Heart left ventricle (tissue), 16 donors: ENCODE results near the gene CLSTN2. TPM values are rescaled to one million over a fixed set of nuclear protein-coding genes. Genes with fewer than 3 reads are reported as not detected.

Experiments used
- ATAC-seq, 4 donors: fragments of 200-7000 bp; cut with Tn5 transposase; one replicate each; pipeline ENCODE4 v1.9.1; 2020 to 2022; ENCODE audit warnings: moderate library complexity in 4 of 4, mild to moderate bottlenecking in 3 of 4, moderate number of reproducible peaks in 1 of 4
- DNase-seq, 5 donors: peaks; one replicate each; pipeline ENCODE4 v3.0.0-alpha.2; 2020
- H3K27ac ChIP-seq, 12 donors: fragments of 200-600 bp; sonication (generic) in 4 of 12; one replicate each; pipeline versions ENCODE4 v1.5.0 to v1.8.0; 2016 to 2022; ENCODE audit warnings: mild to moderate bottlenecking in 2 of 12
- H3K27me3 ChIP-seq, 9 donors: fragments of 200-600 bp; sonication (generic) in 2 of 9; one replicate each; pipeline versions ENCODE4 v1.5.1 to v1.8.0; 2016 to 2022; ENCODE audit warnings: mild to moderate bottlenecking in 3 of 9
- H3K36me3 ChIP-seq, 9 donors: fragments of 200-600 bp; sonication (generic) in 2 of 9; one replicate each; pipeline versions ENCODE4 v1.5.0 to v1.8.0; 2018 to 2022; ENCODE audit warnings: mild to moderate bottlenecking in 2 of 9
- H3K4me1 ChIP-seq, 12 donors: fragments of 200-600 bp; sonication (generic) in 4 of 12; one replicate each; pipeline versions ENCODE4 v1.5.0 to v1.8.0; 2016 to 2022; ENCODE audit warnings: mild to moderate bottlenecking in 3 of 12
- H3K4me3 ChIP-seq, 12 donors: fragments of 200-600 bp; sonication (generic) in 4 of 12; one replicate each; pipeline versions ENCODE4 v1.5.0 to v1.8.0; 2017 to 2022; ENCODE audit warnings: mild to moderate bottlenecking in 9 of 12, moderate library complexity in 4 of 12
- H3K9me3 ChIP-seq, 12 donors: fragments of 200-600 bp; sonication (generic) in 4 of 12; one replicate each; pipeline versions ENCODE4 v1.5.0 to v1.8.0; 2016 to 2022; ENCODE audit warnings: mild to moderate bottlenecking in 1 of 12
- POLR2A ChIP-seq, 2 donors: fragments of 450-650 bp; IDR thresholded peaks; one replicate each; pipeline ENCODE4 v1.6.1; 2017; ENCODE audit warnings: antibody characterized with exemption in 2 of 2, mild to moderate bottlenecking in 2 of 2, moderate library complexity in 2 of 2
- WGBS, 4 donors: extraction: QIAGEN DNeasy Blood & Tissue Kit in 2 of 4; methylation state at CpG; one replicate each; pipeline versions ENCODE4 v1.1.5 to v1.1.7; 2013 to 2018; 5-methylcytosine and 5-hydroxymethylcytosine counted together
- intact Hi-C, 10 donors: fragments of 100-400 bp; cut with DNase I; formaldehyde crosslinking; loops; one replicate each; pipeline versions ENCODE4 v1.11.1 to v1.14.2; 2022
- polyA plus RNA-seq, 2 donors: library from polyadenylated mRNA; stranded (reverse); fragments of 200-250 nt; gene quantifications; one replicate each; pipeline ENCODE4 v1.2.3, GENCODE V29; 2013
- total RNA-seq, 9 donors: library from RNA; depleted of rRNA in 2 of 9; stranded (reverse); fragments of >200 nt in 2 of 9; fragmentation: NEBNext Ultra II Directional in 3 of 9; extraction: Animal tissue kit (Norgen Biotek cat#: 25700) in 3 of 9; gene quantifications; one replicate each; pipeline versions ENCODE4 v1.1.0 to v1.2.4, GENCODE V29; 2016 to 2023
- TF ChIP-seq, protein P1 (sequence below), 12 donors: fragments of 200-600 bp; sonication (generic) in 4 of 12; IDR thresholded peaks; one replicate each; pipeline versions ENCODE4 v1.5.0 to v1.8.0; 2018 to 2022; ENCODE audit warnings: antibody characterized with exemption in 12 of 12, mild to moderate bottlenecking in 5 of 12
- donor health status: ischemic (EF 13 %, LVEDD 7.1; RV severe dilation, severe dysfunction).
- donor health status: healthy with polysubstance abuse.
- donor health status: DM: no; HTN: yes; CAD: no.
- donor health status: DM: no; HTN: no; CAD: no.
- donor health status: ischemic (EF 25% LVEDD 6.9; RV normal size, moderate dysfunction).
- donor health status: ischemic (EF 25% LVEDD 5.7; RV mildly dilated, moderate dysfunction).
- donor health status: healthy.
- donor health status: DM: yes; HTN: yes; CAD: no.
- donor health status: ischemic (EF 35%, LVEDD 5.7; RV mildly dilated, moderate dysfunction).
- donor health status: nonischemic (EF 11% LVEDD 7.7; RV severe dilation, severe dysfunction).
- donor health status: DM: yes; HTN: yes; CAD: no.
- donor health status: PGD.
- donor health status: ischemic (EF 29% LVEDD 5.4; RV normal size, mild dysfunction).
- donor health status: nonischemic (EF 23%, LVEDD 6.1; RV moderate dilation, normal function).

Gene CLSTN2
- total and polyA plus RNA-seq, 11 donors = 0.69 to 7.6 (median 3.9) TPM

DNA sequence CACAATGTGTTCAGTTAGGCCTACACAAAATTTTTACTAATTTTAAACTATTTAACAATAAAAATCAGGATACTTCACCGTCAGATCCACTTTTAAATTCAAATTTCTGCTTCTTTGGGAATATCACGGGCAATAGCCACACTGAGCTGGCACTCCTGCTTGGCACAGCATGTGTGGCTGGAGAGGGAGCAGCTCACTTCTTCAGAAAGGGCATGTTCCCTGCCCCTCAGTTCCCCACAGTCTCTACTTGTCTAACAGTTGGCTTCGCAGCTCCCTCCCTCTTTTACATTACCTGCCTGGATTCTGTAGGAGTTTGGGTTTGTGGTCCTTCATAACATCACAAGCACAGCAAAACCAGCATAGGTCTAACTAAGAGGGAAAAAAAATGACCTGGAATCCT lies 666.9 kb downstream of the CLSTN2 start:
- no peak for TF ChIP-seq POLR2A (IDR thresholded peaks at IDR 0.05)
- TF ChIP-seq, protein P1, sequence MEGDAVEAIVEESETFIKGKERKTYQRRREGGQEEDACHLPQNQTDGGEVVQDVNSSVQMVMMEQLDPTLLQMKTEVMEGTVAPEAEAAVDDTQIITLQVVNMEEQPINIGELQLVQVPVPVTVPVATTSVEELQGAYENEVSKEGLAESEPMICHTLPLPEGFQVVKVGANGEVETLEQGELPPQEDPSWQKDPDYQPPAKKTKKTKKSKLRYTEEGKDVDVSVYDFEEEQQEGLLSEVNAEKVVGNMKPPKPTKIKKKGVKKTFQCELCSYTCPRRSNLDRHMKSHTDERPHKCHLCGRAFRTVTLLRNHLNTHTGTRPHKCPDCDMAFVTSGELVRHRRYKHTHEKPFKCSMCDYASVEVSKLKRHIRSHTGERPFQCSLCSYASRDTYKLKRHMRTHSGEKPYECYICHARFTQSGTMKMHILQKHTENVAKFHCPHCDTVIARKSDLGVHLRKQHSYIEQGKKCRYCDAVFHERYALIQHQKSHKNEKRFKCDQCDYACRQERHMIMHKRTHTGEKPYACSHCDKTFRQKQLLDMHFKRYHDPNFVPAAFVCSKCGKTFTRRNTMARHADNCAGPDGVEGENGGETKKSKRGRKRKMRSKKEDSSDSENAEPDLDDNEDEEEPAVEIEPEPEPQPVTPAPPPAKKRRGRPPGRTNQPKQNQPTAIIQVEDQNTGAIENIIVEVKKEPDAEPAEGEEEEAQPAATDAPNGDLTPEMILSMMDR (IDR thresholded peaks at IDR 0.05) = no peak

DNA sequence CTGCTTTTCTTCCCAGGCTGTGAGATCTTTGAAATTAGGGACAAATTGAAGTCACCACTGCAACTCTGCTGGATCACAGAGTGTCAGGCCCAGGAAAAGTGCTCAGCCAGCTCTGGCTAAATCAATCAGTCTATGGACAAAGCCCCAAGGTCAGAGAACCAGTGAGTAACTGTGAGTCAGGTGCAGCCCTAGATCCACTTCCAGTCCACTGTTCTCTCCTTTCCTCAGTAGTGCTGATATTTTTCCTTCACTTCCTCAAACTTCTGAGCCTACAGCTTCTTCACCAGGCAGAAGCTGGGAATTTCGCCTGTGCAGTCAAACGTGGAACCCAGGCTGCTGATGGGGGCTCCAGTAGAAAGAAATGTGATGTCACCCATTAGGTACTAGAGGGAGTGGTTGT lies 667.8 kb downstream of the CLSTN2 start:
- peaks cover 0 to 6% (median 4%) of the 10 kb centered on the region in 12 donors for H3K4me1 ChIP-seq
- intact Hi-C loops = no loop called here
- peaks cover 0 to 7% (median 0%) of the 10 kb centered on the region in 12 donors for H3K9me3 ChIP-seq
- ATAC-seq (no peak), DNase-seq (no peak)
- no peak overlapping the region for H3K4me3 ChIP-seq
- H3K27ac ChIP-seq = no peak overlapping the region
- no peak for TF ChIP-seq POLR2A (IDR thresholded peaks at IDR 0.05)
- TF ChIP-seq, protein P1 (IDR thresholded peaks at IDR 0.05) = no peak
- no peaks in the 10 kb centered on the region for H3K36me3 ChIP-seq
- WGBS, 4 donors = 52 to 90% (median 65%) methylated on average over 2 of the region's 2 CpGs
- H3K27me3 ChIP-seq = no peaks in the 10 kb centered on the region

More for the DNA sequence above, 666.9 kb downstream of the CLSTN2 start:
- no peak overlapping the region for H3K27ac ChIP-seq
- H3K4me3 ChIP-seq = no peak overlapping the region
- WGBS, 4 donors = 66 to 83% (median 72%) methylated on average over 3 of the region's 3 CpGs
- H3K9me3 ChIP-seq = peaks cover 0 to 5% (median 0%) of the 10 kb centered on the region in 12 donors
- no peaks in the 10 kb centered on the region for H3K27me3 ChIP-seq
- ATAC-seq = peak in 3 of 4 donors; percentile 52 to 54 (median 53)
- peaks cover 0 to 15% (median 8%) of the 10 kb centered on the region in 12 donors for H3K4me1 ChIP-seq
- intact Hi-C loops = no loop called here
- no peaks in the 10 kb centered on the region for H3K36me3 ChIP-seq
- no peak for DNase-seq

DNA sequence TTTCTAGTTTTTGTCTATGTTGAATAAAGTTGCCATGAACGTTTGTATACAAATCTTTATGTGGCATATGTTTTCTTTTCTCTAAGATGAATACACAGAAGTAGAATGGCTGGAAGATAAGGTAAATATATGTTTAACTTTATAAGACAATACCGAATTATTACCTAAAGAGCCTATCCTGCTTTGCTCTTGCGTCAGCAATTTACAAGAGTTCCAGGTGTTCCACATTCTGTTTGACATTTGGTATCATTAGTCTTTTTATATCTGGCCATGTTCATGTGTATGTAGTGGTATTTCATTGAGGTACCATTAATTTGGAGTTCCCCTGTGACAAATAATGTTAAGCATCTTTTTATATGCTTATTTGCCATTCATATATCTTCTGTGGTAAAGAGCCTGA lies 668.8 kb downstream of the CLSTN2 start:
- no peaks in the 10 kb centered on the region for H3K36me3 ChIP-seq
- intact Hi-C loops = no loop called here
- WGBS, 4 donors = 48 to 79% (median 78%) methylated on average over 3 of the region's 3 CpGs
- no peak overlapping the region for H3K27ac ChIP-seq
- H3K4me3 ChIP-seq = no peak overlapping the region
- H3K9me3 ChIP-seq = peaks cover 0 to 7% (median 0%) of the 10 kb centered on the region in 12 donors
- DNase-seq = no peak
- ATAC-seq = no peak
- H3K27me3 ChIP-seq = no peaks in the 10 kb centered on the region
- no peak for TF ChIP-seq POLR2A (IDR thresholded peaks at IDR 0.05)
- TF ChIP-seq, protein P1 (IDR thresholded peaks at IDR 0.05) = no peak
- H3K4me1 ChIP-seq = no peaks in the 10 kb centered on the region

DNA sequence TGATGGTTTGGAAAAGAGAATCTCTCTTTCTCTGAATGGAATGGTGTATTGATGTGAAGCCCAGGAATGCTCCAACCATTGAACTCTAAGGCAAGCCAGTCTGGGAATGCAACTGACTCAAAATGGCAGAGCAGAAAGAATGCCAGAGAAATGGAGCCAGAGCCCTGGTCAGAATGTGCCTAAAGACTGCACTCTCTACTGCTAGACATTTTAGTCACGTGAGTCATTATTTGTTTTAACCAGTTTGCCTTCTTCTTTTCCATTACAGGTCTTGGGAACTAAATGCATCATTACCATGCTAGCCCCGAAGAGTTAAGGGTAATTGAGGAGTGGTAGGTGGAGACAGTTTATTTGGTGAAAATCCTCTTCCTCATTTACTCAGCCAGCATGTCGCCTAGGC lies 675.6 kb downstream of the CLSTN2 start:
- Histone ChIP-seq H3K9me3 (peaks cover 0 to 7% (median 0%) of the 10 kb centered on the region in 12 donors), H3K4me3 (no peak overlapping the region), H3K27me3 (no peaks in the 10 kb centered on the region), H3K4me1 (no peaks in the 10 kb centered on the region), H3K36me3 (no peaks in the 10 kb centered on the region), H3K27ac (no peak overlapping the region)
- intact Hi-C loops = no loop called here
- TF ChIP-seq, protein P1 (IDR thresholded peaks at IDR 0.05) = no peak
- no peak for TF ChIP-seq POLR2A (IDR thresholded peaks at IDR 0.05)
- WGBS, 4 donors = 72 to 94% (median 75%) methylated on average over 3 of the region's 3 CpGs
- no peak for DNase-seq
- ATAC-seq = no peak
